Body of pancreas (tissue), 4 donors: ENCODE measurements around the gene FXN. TPM values are rescaled to one million over a fixed set of nuclear protein-coding genes. Genes with fewer than 3 reads are reported as not detected.
A peak's percentile ranks its signal among the peaks of the same experiment; 100 is the strongest.

Experiments
- ATAC-seq: fragments of 150-250 bp; one replicate; pipeline ENCODE4 v1.9.1; 2016
- DNase-seq, 4 donors: peaks; one replicate each; pipeline ENCODE4 v3.0.0-alpha.2; 2019
- H3K27ac ChIP-seq, 4 donors: fragments of 200-600 bp; sonication (generic); 1 replicate in 3 of 4; 2 replicates in 1 of 4; pipeline versions ENCODE4 v1.5.1 to v1.6.1; 2016 to 2019; ENCODE audit warnings: mild to moderate bottlenecking in 1 of 4, mixed read lengths in 1 of 4, moderate library complexity in 1 of 4
- H3K27me3 ChIP-seq, 2 donors: fragments of 200-600 bp; sonication (generic); one replicate each; pipeline ENCODE4 v1.6.0; 2016; ENCODE audit warnings: mild to moderate bottlenecking in 1 of 2
- H3K36me3 ChIP-seq, 2 donors: fragments of 200-600 bp; sonication (generic); replicated peaks in 1 of 2; 2 replicates each; pipeline ENCODE4 v1.5.1; 2016; ENCODE audit warnings: low read depth in 2 of 2; ENCODE audit not compliant: insufficient read depth in 1 of 2
- H3K4me1 ChIP-seq: fragments of 200-600 bp; sonication (generic); one replicate; pipeline ENCODE4 v1.6.0; 2016
- H3K4me3 ChIP-seq, 2 donors: fragments of 200-600 bp; sonication (generic); 1 replicate in 1 of 2; 2 replicates in 1 of 2; pipeline ENCODE4 v1.5.1; 2016 to 2019
- H3K9me3 ChIP-seq, 3 donors: fragments of 200-600 bp; sonication (generic); 1 replicate in 2 of 3; 2 replicates in 1 of 3; pipeline ENCODE4 v1.5.1; 2016
- CTCF ChIP-seq, 7 experiments: fragments of 450-650 bp in 4 of 7; fragments of 200-600 bp in 3 of 7; sonication (generic) in 3 of 7; IDR thresholded peaks; one replicate each; pipeline ENCODE4 v1.5.1; 2016 to 2019; ENCODE audit warnings: antibody characterized with exemption in 7 of 7
- POLR2A ChIP-seq, 3 donors: fragments of 450-650 bp; IDR thresholded peaks; one replicate each; pipeline ENCODE4 v1.6.1; 2016; ENCODE audit warnings: antibody characterized with exemption in 3 of 3, mild to moderate bottlenecking in 2 of 3
- WGBS, 2 donors: methylation state at CpG; one replicate each; pipeline ENCODE4 v1.1.5; 2017; 5-methylcytosine and 5-hydroxymethylcytosine counted together
- intact Hi-C: fragments of 100-400 bp; cut with DNase I; formaldehyde crosslinking; loops from one replicate; pipeline ENCODE4 v1.15.1; 2023
- total RNA-seq, 2 donors: library from RNA; depleted of rRNA; stranded (reverse); fragments of >200 nt; gene quantifications; one replicate each; pipeline ENCODE4 v1.1.0, GENCODE V29; 2016

The FXN gene
- total RNA-seq, 2 donors from 2014 or later: 3.1 to 6.9 TPM

- no peak for ATAC-seq
- no peak overlapping the region for H3K27ac ChIP-seq
- no peaks in the 10 kb centered on the region for H3K27me3 ChIP-seq
- no peak overlapping the region for H3K4me3 ChIP-seq
- 85 to 95% methylated on average over 7 to 8 of the region's 8 CpGs for WGBS, 2 donors
- DNase-seq: no peak
- intact Hi-C loops: no loop called here
- H3K36me3 ChIP-seq: no peaks in the 10 kb centered on the region
- no peaks in the 10 kb centered on the region for H3K4me1 ChIP-seq
- TF ChIP-seq POLR2A (IDR thresholded peaks at IDR 0.05) (no peak), CTCF (IDR thresholded peaks at IDR 0.05) (no peak)
- H3K9me3 ChIP-seq: no peaks in the 10 kb centered on the region
Measured at GRCh38 chr9:69020301-69021145, 15.0 kb upstream of the FXN start.

GRCh38 chr9:69023650-69024049, 11.9 kb upstream of the FXN start:
- no peak overlapping the region for H3K4me3 ChIP-seq
- no peaks in the 10 kb centered on the region for H3K27me3 ChIP-seq
- ATAC-seq: peak; percentile 73

GRCh38 chr9:69027355-69028097, 8.0 kb upstream of the FXN start:
- Histone ChIP-seq H3K27ac (no peak overlapping the region), H3K4me3 (no peak overlapping the region), H3K9me3 (no peaks in the 10 kb centered on the region), H3K27me3 (no peaks in the 10 kb centered on the region), H3K4me1 (peaks cover 7% of the 10 kb centered on the region), H3K36me3 (no peaks in the 10 kb centered on the region)
- ATAC-seq (peak; percentile 83), DNase-seq (peak; percentile 42 to 62 (median 50))
- 33 to 41% methylated on average over 5 of the region's 5 CpGs for WGBS, 2 donors
- intact Hi-C loops: loop anchor here (5.0 kb wide), 1 partner anchor 445 kb away; no protein-coding TSS in a partner anchor
- TF ChIP-seq CTCF (IDR thresholded peaks at IDR 0.05) (peak; percentile 57 to 84 (median 80)), POLR2A (IDR thresholded peaks at IDR 0.05) (no peak)

More at GRCh38 chr9:69023650-69024049, 11.9 kb upstream of the FXN start:
- H3K27ac ChIP-seq: no peak overlapping the region
- H3K9me3 ChIP-seq: no peaks in the 10 kb centered on the region
- WGBS, 2 donors: 21 to 27% methylated on average over 7 of the region's 7 CpGs
- TF ChIP-seq POLR2A (IDR thresholded peaks at IDR 0.05): no peak
- no peak for TF ChIP-seq CTCF (IDR thresholded peaks at IDR 0.05)
- H3K4me1 ChIP-seq: peaks cover 7% of the 10 kb centered on the region
- intact Hi-C loops: no loop called here
- peak; percentile 44 to 78 (median 60) for DNase-seq
- no peaks in the 10 kb centered on the region for H3K36me3 ChIP-seq

GRCh38 chr9:69028754-69029153, 6.8 kb upstream of the FXN start:
- no peak for ATAC-seq
- Histone ChIP-seq H3K27ac (no peak overlapping the region), H3K4me3 (no peak overlapping the region), H3K27me3 (no peaks in the 10 kb centered on the region), H3K9me3 (no peaks in the 10 kb centered on the region), H3K4me1 (peaks cover 7% of the 10 kb centered on the region), H3K36me3 (no peaks in the 10 kb centered on the region)
- no peak for DNase-seq
- intact Hi-C loops: loop anchor here (5.0 kb wide), 1 partner anchor 446 kb away; no protein-coding TSS in a partner anchor
- 74 to 96% methylated on average over 2 of the region's 2 CpGs for WGBS, 2 donors
- TF ChIP-seq POLR2A (IDR thresholded peaks at IDR 0.05): no peak
- TF ChIP-seq CTCF (IDR thresholded peaks at IDR 0.05): no peak
